NCI-H446 (cell line): ENCODE results near the gene LINGO4.
"Not testable (repeated sequence)": the region's sequence is repeated elsewhere in the genome, so short reads cannot be mapped to it uniquely, and the experiment has no call there.

Experiments used
- DNase-seq, 2 experiments: peaks; one replicate each; lab custom pipeline; 2025; lab: John Stamatoyannopoulos, UW

Gene LINGO4

DNA sequence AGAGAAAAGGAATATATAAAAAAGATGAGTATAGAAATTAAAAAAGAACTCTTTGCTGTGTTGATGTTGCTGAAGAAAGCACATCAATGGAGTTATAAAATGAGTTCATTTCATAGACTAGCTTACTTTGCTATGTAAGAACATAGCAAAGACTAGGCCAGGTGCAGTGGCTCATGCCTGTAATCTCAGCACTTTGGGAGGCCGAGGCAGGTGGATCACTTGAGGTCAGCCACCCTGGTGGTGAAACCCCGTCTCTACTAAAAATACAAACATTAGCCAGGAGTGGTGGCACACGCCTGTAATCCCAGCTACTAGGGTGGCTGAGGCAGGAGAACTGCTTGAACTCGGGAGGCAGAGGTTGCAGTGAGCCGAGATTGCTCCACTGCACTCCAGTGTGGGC is 23.2 kb downstream of the LINGO4 start:
- not testable (repeated sequence) for DNase-seq

DNA sequence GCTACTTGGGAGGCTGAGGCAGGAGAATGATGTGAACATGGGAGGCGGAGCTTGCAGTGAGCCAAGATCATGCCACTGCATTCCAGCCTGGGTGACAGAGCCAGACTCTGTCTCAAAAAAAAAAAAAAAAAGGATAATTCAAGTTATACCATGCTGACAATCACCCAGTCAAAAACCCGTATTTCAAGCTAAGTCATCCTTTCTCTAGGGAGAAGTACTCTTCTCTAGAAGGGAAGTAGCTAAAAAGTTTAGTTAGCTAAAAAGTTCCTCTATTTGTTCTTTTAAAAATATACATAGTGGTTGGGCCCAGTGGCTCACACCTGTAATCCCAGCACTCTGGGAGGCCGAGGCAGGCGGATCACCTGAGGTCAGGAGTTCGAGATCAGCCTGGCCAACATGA is 24.5 kb downstream of the LINGO4 start:
- DNase-seq, result not testable (repeated sequence)

DNA sequence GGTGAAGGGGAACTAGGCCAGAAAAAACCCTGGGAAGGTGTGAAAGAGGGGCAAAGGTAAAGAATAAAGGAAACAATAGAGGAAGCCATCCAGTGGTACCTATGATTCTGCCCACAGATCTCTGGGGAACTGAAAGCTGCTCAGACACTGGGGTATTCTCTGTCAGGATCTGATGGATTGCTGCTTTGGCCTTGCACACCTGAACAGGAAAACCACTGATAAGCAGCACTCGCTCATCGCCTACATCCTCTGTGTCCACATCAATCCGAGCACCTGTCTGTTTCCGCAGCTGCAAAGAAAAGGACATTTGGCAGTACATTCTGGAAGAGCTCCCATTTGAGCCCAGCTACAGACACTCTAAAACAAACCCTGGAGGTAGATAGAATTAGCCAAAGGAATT is 25.4 kb downstream of the LINGO4 start:
- no peak for DNase-seq

DNA sequence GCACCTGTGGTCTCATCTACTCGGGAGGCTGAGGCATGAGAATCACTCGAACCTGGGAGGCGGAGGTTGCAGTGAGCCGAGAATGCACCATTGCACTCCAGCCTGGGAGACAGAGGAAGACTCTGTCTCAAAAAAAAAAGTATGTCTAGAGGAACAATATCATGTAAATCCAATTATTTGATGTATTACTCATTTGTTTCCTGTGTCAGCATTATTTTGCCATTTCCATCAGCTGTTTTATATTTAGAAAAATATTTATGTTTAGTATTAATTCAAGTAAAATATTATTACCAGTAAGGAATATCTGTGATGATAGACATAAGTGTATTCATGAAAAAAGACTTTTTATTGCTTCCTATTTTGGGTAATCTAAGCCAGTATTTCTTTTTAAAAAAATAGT is 27.9 kb downstream of the LINGO4 start:
- DNase-seq, result no peak

DNA sequence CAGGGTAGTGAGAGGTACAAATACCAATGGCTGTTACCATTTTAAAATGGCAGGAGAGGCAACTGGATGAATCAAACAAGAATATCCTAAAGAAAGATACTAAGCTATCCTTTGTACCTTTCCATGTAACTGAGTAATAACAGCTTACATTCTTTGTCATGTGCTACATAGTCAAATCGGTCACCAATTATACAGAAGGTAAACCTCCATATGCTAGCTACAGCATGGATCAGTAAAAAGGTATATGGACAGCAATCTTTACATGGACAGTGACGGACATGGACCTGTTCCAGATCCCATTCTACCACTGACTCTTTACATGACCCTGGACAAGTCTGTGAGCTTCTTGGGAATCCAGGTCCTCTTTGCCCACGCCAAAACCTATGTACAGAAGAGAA is 28.6 kb downstream of the LINGO4 start:
- DNase-seq, result no peak

GRCh38 chr1:151775894-151776664 is 29.1 kb downstream of the LINGO4 start:
- DNase-seq, result no peak

- no peak for DNase-seq
These were observed 30.8 kb downstream of the LINGO4 start for GRCh38 chr1:151774256-151774922.

- DNase-seq, result no peak
These were observed 31.5 kb downstream of the LINGO4 start for GRCh38 chr1:151773702-151774101.

- DNase-seq, result not testable (repeated sequence)
These were observed 35.9 kb downstream of the LINGO4 start for GRCh38 chr1:151769270-151769669.

- DNase-seq, result not testable (repeated sequence)
These were observed 36.7 kb downstream of the LINGO4 start for GRCh38 chr1:151768351-151769066.

GRCh38 chr1:151763990-151764389 is 41.2 kb downstream of the LINGO4 start:
- no peak for DNase-seq

- DNase-seq, result peak; percentile 75 to 93
These were observed 42.0 kb downstream of the LINGO4 start, which contains the start of gene MRPL9 for GRCh38 chr1:151762941-151763921. Gene MRPL9, minus strand, starts transcription at chr1:151763496. Its CDS starts 17 bp downstream, at chr1:151763479.

GRCh38 chr1:151760597-151761385 is 44.4 kb downstream of the LINGO4 start:
- DNase-seq, result no peak

- no peak for DNase-seq
These were observed 46.0 kb downstream of the LINGO4 start for GRCh38 chr1:151759241-151759640.

DNA sequence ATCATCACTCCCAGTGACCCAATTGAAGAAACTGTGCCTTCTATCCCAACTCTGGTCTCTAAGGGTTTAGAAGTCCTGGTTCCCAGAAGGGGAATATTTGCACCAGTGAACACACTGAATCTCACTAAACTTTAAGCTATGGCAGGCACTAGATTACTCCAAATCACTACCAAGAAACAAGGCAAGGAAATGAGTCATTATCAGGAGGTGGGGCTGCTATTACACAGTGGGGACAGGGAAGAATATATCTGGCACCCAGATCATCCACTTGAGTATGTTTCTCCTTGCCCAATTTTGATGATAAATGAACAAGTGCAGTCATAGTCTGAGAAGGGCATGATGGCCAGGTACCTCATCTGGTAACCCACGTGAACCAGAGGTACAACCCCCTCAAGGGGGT is 48.9 kb downstream of the LINGO4 start:
- no peak for DNase-seq
